MM.1S (cell line): ENCODE measurements around the gene PTS.

Source experiments
- DNase-seq: peaks from one replicate; pipeline ENCODE4 v3.0.0-alpha.2; 2015
- H2AFZ ChIP-seq: fragments of 300-600 bp; sonication (generic); 2 replicates; pipeline ENCODE4 v1.6.0; 2016; ENCODE audit warnings: antibody characterized with exemption, low read length
- H3F3A ChIP-seq: fragments of 300-600 bp; sonication (generic); 2 replicates; pipeline ENCODE4 v1.6.1; 2016; ENCODE audit warnings: mild to moderate bottlenecking, antibody characterized with exemption, low read length, moderate library complexity, mixed read lengths; ENCODE audit not compliant: insufficient read depth
- H3K27ac ChIP-seq: fragments of 300-600 bp; sonication (generic); 2 replicates; pipeline ENCODE4 v1.5.1; 2016; ENCODE audit warnings: mild to moderate bottlenecking, low read length
- H3K27me3 ChIP-seq: fragments of 300-600 bp; sonication (generic); replicated peaks from 2 replicates; pipeline ENCODE4 v1.6.0; 2016; ENCODE audit warnings: low read length; ENCODE audit not compliant: insufficient read depth
- H3K36me3 ChIP-seq: fragments of 300-600 bp; sonication (generic); replicated peaks from 2 replicates; pipeline ENCODE4 v1.6.1; 2016; ENCODE audit warnings: mild to moderate bottlenecking, low read length, mixed read lengths; ENCODE audit not compliant: insufficient read depth
- H3K4me1 ChIP-seq: fragments of 300-600 bp; sonication (generic); 2 replicates; pipeline ENCODE4 v1.6.1; 2016; ENCODE audit warnings: low read length, mixed read lengths
- H3K4me2 ChIP-seq: fragments of 300-600 bp; sonication (generic); 2 replicates; pipeline ENCODE4 v1.6.0; 2016; ENCODE audit warnings: low read depth, low read length
- H3K4me3 ChIP-seq: fragments of 300-600 bp; sonication (generic); 2 replicates; pipeline ENCODE4 v1.5.1; 2016; ENCODE audit warnings: low read length, mixed read lengths
- H3K79me2 ChIP-seq: fragments of 300-600 bp; sonication (generic); 2 replicates; pipeline ENCODE4 v1.6.1; 2016; ENCODE audit warnings: mixed run types, low read length, mixed read lengths
- H3K9ac ChIP-seq: fragments of 300-600 bp; sonication (generic); 2 replicates; pipeline ENCODE4 v1.6.1; 2016; ENCODE audit warnings: low read length, mixed read lengths
- H3K9me2 ChIP-seq: fragments of 300-600 bp; sonication (generic); replicated peaks from 2 replicates; pipeline ENCODE4 v1.6.1; 2016; ENCODE audit warnings: mild to moderate bottlenecking, low read length, mixed read lengths; ENCODE audit not compliant: insufficient read depth
- H3K9me3 ChIP-seq: fragments of 300-600 bp; sonication (generic); replicated peaks from 2 replicates; pipeline ENCODE4 v1.6.1; 2016; ENCODE audit warnings: mild to moderate bottlenecking, low read length, mixed read lengths; ENCODE audit not compliant: insufficient read depth
- H4K20me1 ChIP-seq: fragments of 300-600 bp; sonication (generic); 2 replicates; pipeline ENCODE4 v1.6.1; 2016; ENCODE audit warnings: mild to moderate bottlenecking, low read length, moderate library complexity, mixed read lengths; ENCODE audit not compliant: insufficient read depth
- EZH2 ChIP-seq: fragments of 300-600 bp; sonication (generic); optimal IDR thresholded peaks from 2 replicates; pipeline ENCODE3; 2017; ENCODE audit warnings: low read depth, mild to moderate bottlenecking, antibody characterized with exemption, low read length, mixed read lengths
- EZH2phosphoT487 ChIP-seq: fragments of 300-600 bp; sonication (generic); IDR thresholded peaks from 2 replicates; pipeline ENCODE4 v1.6.1; 2018; ENCODE audit warnings: antibody characterized with exemption, low read length
- TF ChIP-seq, protein P1 (sequence below): fragments of 300-600 bp; sonication (generic); IDR thresholded peaks from 2 replicates; pipeline ENCODE4 v1.5.1; 2016; ENCODE audit warnings: antibody characterized with exemption, low read length, mixed read lengths

PTS gene

GRCh38 chr11:112280268-112281126, 54.3 kb downstream of the PTS start:
- Histone ChIP-seq H3K4me1 (no peaks in the 10 kb centered on the region), H3K27me3 (no peaks in the 10 kb centered on the region), H3K9me3 (no peaks in the 10 kb centered on the region), H3K79me2 (no peaks in the 10 kb centered on the region), H3K4me2 (peak overlapping the region; percentile 98), H3K4me3 (peak overlapping the region; percentile 71), H3K27ac (no peak overlapping the region), H4K20me1 (no peaks in the 10 kb centered on the region), H3K36me3 (no peaks in the 10 kb centered on the region), H3K9me2 (no peaks in the 10 kb centered on the region), H3K9ac (no peak overlapping the region; the same call in 1 of the 2 replicates), H2AFZ (peak overlapping the region; percentile 96), H3F3A (no peaks in the 10 kb centered on the region)
- peak; percentile 77 for DNase-seq
- no peak for TF ChIP-seq EZH2phosphoT487
- TF ChIP-seq, protein P1, sequence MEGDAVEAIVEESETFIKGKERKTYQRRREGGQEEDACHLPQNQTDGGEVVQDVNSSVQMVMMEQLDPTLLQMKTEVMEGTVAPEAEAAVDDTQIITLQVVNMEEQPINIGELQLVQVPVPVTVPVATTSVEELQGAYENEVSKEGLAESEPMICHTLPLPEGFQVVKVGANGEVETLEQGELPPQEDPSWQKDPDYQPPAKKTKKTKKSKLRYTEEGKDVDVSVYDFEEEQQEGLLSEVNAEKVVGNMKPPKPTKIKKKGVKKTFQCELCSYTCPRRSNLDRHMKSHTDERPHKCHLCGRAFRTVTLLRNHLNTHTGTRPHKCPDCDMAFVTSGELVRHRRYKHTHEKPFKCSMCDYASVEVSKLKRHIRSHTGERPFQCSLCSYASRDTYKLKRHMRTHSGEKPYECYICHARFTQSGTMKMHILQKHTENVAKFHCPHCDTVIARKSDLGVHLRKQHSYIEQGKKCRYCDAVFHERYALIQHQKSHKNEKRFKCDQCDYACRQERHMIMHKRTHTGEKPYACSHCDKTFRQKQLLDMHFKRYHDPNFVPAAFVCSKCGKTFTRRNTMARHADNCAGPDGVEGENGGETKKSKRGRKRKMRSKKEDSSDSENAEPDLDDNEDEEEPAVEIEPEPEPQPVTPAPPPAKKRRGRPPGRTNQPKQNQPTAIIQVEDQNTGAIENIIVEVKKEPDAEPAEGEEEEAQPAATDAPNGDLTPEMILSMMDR, result peak; percentile 68
- no peak for TF ChIP-seq EZH2

DNA sequence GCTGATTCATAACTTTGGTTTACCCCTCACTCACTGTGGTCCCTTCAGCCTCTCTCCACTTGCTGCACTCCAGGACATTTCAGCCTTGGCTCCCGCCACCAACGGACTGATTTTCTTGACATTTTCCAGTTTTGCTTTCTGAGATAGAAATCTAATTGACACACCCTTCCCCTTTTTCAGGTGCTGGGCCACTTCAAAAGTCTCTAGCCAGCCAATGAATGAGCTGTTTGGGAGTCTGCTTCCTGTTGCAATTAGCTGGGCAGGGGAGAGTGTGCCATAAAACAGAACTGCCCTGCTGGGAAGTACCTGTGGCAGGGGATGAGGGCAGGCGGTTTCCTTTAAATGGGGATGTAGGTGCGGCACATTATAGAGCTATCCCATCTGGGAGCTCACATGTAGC, 55.5 kb downstream of the PTS start:
- H4K20me1 ChIP-seq, result no peaks in the 10 kb centered on the region
- no peaks in the 10 kb centered on the region for H3K9me3 ChIP-seq
- no peaks in the 10 kb centered on the region for H3F3A ChIP-seq
- no peak overlapping the region for H2AFZ ChIP-seq
- no peak overlapping the region for H3K9ac ChIP-seq
- H3K4me3 ChIP-seq, result no peak overlapping the region
- no peaks in the 10 kb centered on the region for H3K27me3 ChIP-seq
- no peak for DNase-seq
- no peaks in the 10 kb centered on the region for H3K79me2 ChIP-seq
- H3K4me2 ChIP-seq, result no peak overlapping the region
- TF ChIP-seq, protein P1, result no peak
- TF ChIP-seq EZH2phosphoT487, result no peak
- no peak for TF ChIP-seq EZH2
- H3K4me1 ChIP-seq, result no peaks in the 10 kb centered on the region
- H3K36me3 ChIP-seq, result no peaks in the 10 kb centered on the region
- H3K27ac ChIP-seq, result no peak overlapping the region
- no peaks in the 10 kb centered on the region for H3K9me2 ChIP-seq
